H9 (cell line): ENCODE data around the gene KCNIP1. TPM values are rescaled to one million over a fixed set of nuclear protein-coding genes. Genes with fewer than 3 reads are reported as not detected.

Experiments
- DNase-seq: peaks from one replicate; pipeline ENCODE4 v3.0.0-alpha.2; 2017
- H2AFZ ChIP-seq: one replicate; pipeline ENCODE4 v1.6.1; 2013; ENCODE audit warnings: mild to moderate bottlenecking, low read length, control low read depth, moderate library complexity
- H2AK5ac ChIP-seq: 2 replicates; pipeline ENCODE4 v1.6.1; 2013; ENCODE audit warnings: low read length, control low read depth, mixed read lengths; ENCODE audit not compliant: insufficient read length
- H2BK120ac ChIP-seq: one replicate; pipeline ENCODE4 v1.6.1; 2013; ENCODE audit warnings: low read depth, mild to moderate bottlenecking, low read length, control low read depth, inconsistent platforms; ENCODE audit not compliant: poor library complexity, severe bottlenecking
- H2BK12ac ChIP-seq: 2 replicates; pipeline ENCODE4 v1.6.1; 2013; ENCODE audit warnings: low read length, control low read depth, mixed read lengths, low read depth; ENCODE audit not compliant: insufficient read length
- H2BK15ac ChIP-seq: 2 replicates; pipeline ENCODE4 v1.6.1; 2013; ENCODE audit warnings: low read depth, low read length, control low read depth
- H2BK20ac ChIP-seq: one replicate; pipeline ENCODE4 v1.6.1; 2013; ENCODE audit warnings: low read depth, mild to moderate bottlenecking, low read length, control low read depth, inconsistent platforms; ENCODE audit not compliant: poor library complexity, severe bottlenecking
- H2BK5ac ChIP-seq: 2 replicates; pipeline ENCODE4 v1.6.1; 2013; ENCODE audit warnings: low read length, control low read depth, mixed read lengths; ENCODE audit not compliant: insufficient read length
- H3K14ac ChIP-seq: 2 replicates; pipeline ENCODE4 v1.6.1; 2013; ENCODE audit warnings: low read length, control low read depth; ENCODE audit not compliant: insufficient read depth
- H3K18ac ChIP-seq: 2 replicates; pipeline ENCODE4 v1.6.1; 2013; ENCODE audit warnings: low read depth, mild to moderate bottlenecking, mixed read lengths, low read length, control low read depth; ENCODE audit not compliant: insufficient read length
- H3K23ac ChIP-seq: 2 replicates; pipeline ENCODE4 v1.6.1; 2013; ENCODE audit warnings: low read length, control low read depth, mixed read lengths, low read depth; ENCODE audit not compliant: insufficient read length
- H3K23me2 ChIP-seq: 2 replicates; pipeline ENCODE4 v1.6.1; 2013; ENCODE audit warnings: low read depth, mild to moderate bottlenecking, mixed read lengths, low read length, control low read depth; ENCODE audit not compliant: insufficient read length, poor library complexity, severe bottlenecking
- H3K27ac ChIP-seq: 2 replicates; pipeline ENCODE4 v1.5.1; 2013; ENCODE audit warnings: low read length, control low read depth, mixed read lengths, low read depth; ENCODE audit not compliant: insufficient read length
- H3K27me3 ChIP-seq: 2 replicates; pipeline ENCODE4 v1.6.1; 2013; ENCODE audit warnings: low read length, control low read depth, inconsistent platforms; ENCODE audit not compliant: insufficient read depth
- H3K4ac ChIP-seq: 2 replicates; pipeline ENCODE4 v1.6.1; 2013; ENCODE audit warnings: low read depth, mild to moderate bottlenecking, control low read depth, inconsistent platforms, low read length, moderate library complexity
- H3K4me1 ChIP-seq: 2 replicates; pipeline ENCODE4 v1.6.1; 2013; ENCODE audit warnings: low read length, control low read depth, inconsistent platforms; ENCODE audit not compliant: insufficient read depth
- H3K4me2 ChIP-seq: 2 replicates; pipeline ENCODE4 v1.6.1; 2013; ENCODE audit warnings: low read length, control low read depth, mixed read lengths; ENCODE audit not compliant: insufficient read length, insufficient read depth
- H3K56ac ChIP-seq: 2 replicates; pipeline ENCODE4 v1.6.1; 2013; ENCODE audit warnings: low read depth, mild to moderate bottlenecking, mixed read lengths, low read length, control low read depth; ENCODE audit not compliant: insufficient read length
- H3K79me1 ChIP-seq: 2 replicates; pipeline ENCODE4 v1.6.1; 2013; ENCODE audit warnings: low read depth, mild to moderate bottlenecking, moderate library complexity, low read length, control low read depth, inconsistent platforms; ENCODE audit not compliant: insufficient read depth, poor library complexity, severe bottlenecking
- H3K79me2 ChIP-seq: 2 replicates; pipeline ENCODE4 v1.6.1; 2013; ENCODE audit warnings: low read length, control low read depth, inconsistent platforms; ENCODE audit not compliant: insufficient read depth
- H3K9ac ChIP-seq: 2 replicates; pipeline ENCODE4 v1.6.1; 2013; ENCODE audit warnings: low read length, control low read depth, mixed read lengths; ENCODE audit not compliant: insufficient read length; ENCODE audit errors: extremely low read depth
- H3K9me3 ChIP-seq: one replicate; pipeline ENCODE4 v1.6.1; 2013; ENCODE audit warnings: low read depth, low read length, inconsistent platforms; ENCODE audit not compliant: control insufficient read depth
- H3T11ph ChIP-seq: one replicate; pipeline ENCODE4 v1.6.1; 2013; ENCODE audit warnings: mild to moderate bottlenecking, low read length, control low read depth, inconsistent platforms
- H4K20me1 ChIP-seq: one replicate; pipeline ENCODE4 v1.6.1; 2013; ENCODE audit not compliant: control insufficient read depth, insufficient read length, insufficient read depth
- H4K5ac ChIP-seq: 2 replicates; pipeline ENCODE4 v1.6.1; 2013; ENCODE audit warnings: low read depth, mild to moderate bottlenecking, mixed read lengths, low read length, control low read depth; ENCODE audit not compliant: insufficient read length
- H4K8ac ChIP-seq: replicated peaks from 2 replicates; pipeline ENCODE4 v1.6.1; 2013; ENCODE audit warnings: low read length, control low read depth, mixed read lengths, low read depth; ENCODE audit not compliant: insufficient read length
- H4K91ac ChIP-seq: 2 replicates; pipeline ENCODE4 v1.6.1; 2013; ENCODE audit warnings: low read depth, mild to moderate bottlenecking, moderate library complexity, mixed read lengths, low read length, control low read depth; ENCODE audit not compliant: insufficient read length
- H3K27ac Mint-ChIP-seq, 3 experiments: 2 replicates in 2 of 3; 3 replicates in 1 of 3; pipeline ENCODE4 v1.8.0; 2020 to 2021; ENCODE audit warnings: mixed read lengths in 3 of 3, mild to moderate bottlenecking in 1 of 3, moderate library complexity in 1 of 3
- H3K27me3 Mint-ChIP-seq: 2 replicates; pipeline ENCODE4 v1.8.0; 2021; ENCODE audit warnings: low read depth, mild to moderate bottlenecking, moderate library complexity, mixed read lengths
- H3K36me3 Mint-ChIP-seq, 3 experiments: 2 replicates in 2 of 3; 3 replicates in 1 of 3; pipeline ENCODE4 v1.8.0; 2020 to 2021; ENCODE audit warnings: low read depth in 3 of 3, mixed read lengths in 3 of 3; ENCODE audit not compliant: insufficient read depth in 1 of 3
- H3K4me1 Mint-ChIP-seq, 2 experiments: 2 replicates each; pipeline ENCODE4 v1.8.0; 2020; ENCODE audit warnings: mixed read lengths in 2 of 2
- H3K4me3 Mint-ChIP-seq, 2 experiments: 2 replicates in 1 of 2; 3 replicates in 1 of 2; pipeline ENCODE4 v1.8.0; 2020 to 2021; ENCODE audit warnings: mild to moderate bottlenecking in 2 of 2, mixed read lengths in 2 of 2, moderate library complexity in 1 of 2
- H3K9me3 Mint-ChIP-seq, 2 experiments: 2 replicates in 1 of 2; 3 replicates in 1 of 2; pipeline ENCODE4 v1.8.0; 2020; ENCODE audit warnings: mild to moderate bottlenecking in 2 of 2, mixed read lengths in 2 of 2, moderate library complexity in 1 of 2
- WGBS: extraction: QIAGEN DNeasy Blood & Tissue Kit; methylation state at CpG from one replicate; pipeline ENCODE4 v1.1.7; 2013; ENCODE audit warnings: missing lambda C conversion rate, low lambda C conversion rate, mixed read lengths; ENCODE audit not compliant: insufficient read length; ENCODE audit errors: extremely low coverage; 5-methylcytosine and 5-hydroxymethylcytosine counted together
- total RNA-seq: library from RNA; stranded (reverse); gene quantifications from 2 replicates; pipeline ENCODE4 v1.2.1, GENCODE V29; 2021
- TF ChIP-seq, protein P1 (sequence below): fragments of 200-600 bp; sonication (generic); conservative IDR thresholded peaks from 3 replicates; pipeline ENCODE4 v1.8.0; 2021; ENCODE audit warnings: antibody characterized with exemption, mild to moderate bottlenecking

KCNIP1 gene
- total RNA-seq, 1 experiment from 2014 or later = 0.63 TPM

GRCh38 chr5:170501931-170502330, 1.9 kb upstream of the KCNIP1 start:
- no peak overlapping the region for H3K23ac ChIP-seq
- no peak for DNase-seq
- H3K18ac ChIP-seq = no peak overlapping the region
- TF ChIP-seq, protein P1, sequence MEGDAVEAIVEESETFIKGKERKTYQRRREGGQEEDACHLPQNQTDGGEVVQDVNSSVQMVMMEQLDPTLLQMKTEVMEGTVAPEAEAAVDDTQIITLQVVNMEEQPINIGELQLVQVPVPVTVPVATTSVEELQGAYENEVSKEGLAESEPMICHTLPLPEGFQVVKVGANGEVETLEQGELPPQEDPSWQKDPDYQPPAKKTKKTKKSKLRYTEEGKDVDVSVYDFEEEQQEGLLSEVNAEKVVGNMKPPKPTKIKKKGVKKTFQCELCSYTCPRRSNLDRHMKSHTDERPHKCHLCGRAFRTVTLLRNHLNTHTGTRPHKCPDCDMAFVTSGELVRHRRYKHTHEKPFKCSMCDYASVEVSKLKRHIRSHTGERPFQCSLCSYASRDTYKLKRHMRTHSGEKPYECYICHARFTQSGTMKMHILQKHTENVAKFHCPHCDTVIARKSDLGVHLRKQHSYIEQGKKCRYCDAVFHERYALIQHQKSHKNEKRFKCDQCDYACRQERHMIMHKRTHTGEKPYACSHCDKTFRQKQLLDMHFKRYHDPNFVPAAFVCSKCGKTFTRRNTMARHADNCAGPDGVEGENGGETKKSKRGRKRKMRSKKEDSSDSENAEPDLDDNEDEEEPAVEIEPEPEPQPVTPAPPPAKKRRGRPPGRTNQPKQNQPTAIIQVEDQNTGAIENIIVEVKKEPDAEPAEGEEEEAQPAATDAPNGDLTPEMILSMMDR = no peak
- no peak overlapping the region for H2AK5ac ChIP-seq
- no peak overlapping the region for H3K4me3 Mint-ChIP-seq
- H3K27me3 ChIP-seq = peaks cover 13% of the 10 kb centered on the region; the same call in 1 of the 2 replicates
- H2AFZ ChIP-seq = no peak overlapping the region
- H3K27me3 Mint-ChIP-seq = peaks cover 51% of the 10 kb centered on the region
- no peaks in the 10 kb centered on the region for H3K36me3 Mint-ChIP-seq
- no peaks in the 10 kb centered on the region for H3K9me3 ChIP-seq
- no peak overlapping the region for H3K27ac Mint-ChIP-seq
- H3K4ac ChIP-seq = no peak overlapping the region
- H3K23me2 ChIP-seq = no peaks in the 10 kb centered on the region
- H2BK12ac ChIP-seq = no peak overlapping the region
- no peaks in the 10 kb centered on the region for H3K4me1 ChIP-seq
- H3K9me3 Mint-ChIP-seq = no peaks in the 10 kb centered on the region; a peak in 1 of 5 replicates
- no peak overlapping the region for H2BK20ac ChIP-seq
- H4K91ac ChIP-seq = no peak overlapping the region
- no peak overlapping the region for H3K27ac ChIP-seq
- H2BK15ac ChIP-seq = no peak overlapping the region
- H3K79me1 ChIP-seq = no peaks in the 10 kb centered on the region
- no peak overlapping the region for H3K9ac ChIP-seq
- H4K8ac ChIP-seq = no peak overlapping the region
- H3K14ac ChIP-seq = no peak overlapping the region
- H2BK120ac ChIP-seq = no peak overlapping the region
- peaks cover 10 to 41% of the 10 kb centered on the region in 2 experiments for H3K4me1 Mint-ChIP-seq
- no peak overlapping the region for H2BK5ac ChIP-seq
- no CpG with 5 or more reads among the region's 2 CpGs for WGBS
- no peaks in the 10 kb centered on the region for H4K20me1 ChIP-seq
- no peaks in the 10 kb centered on the region for H3K79me2 ChIP-seq
- no peak overlapping the region for H3K56ac ChIP-seq
- no peak overlapping the region for H4K5ac ChIP-seq
- H3K4me2 ChIP-seq = no peak overlapping the region
- H3T11ph ChIP-seq = no peak overlapping the region
